GM12892 (cell line): ENCODE results near the gene SULF2.

Experiments used
- POLR2A ChIP-seq: IDR thresholded peaks from 2 replicates; pipeline ENCODE4 v1.6.1; 2011; ENCODE audit warnings: low read depth, low read length, control low read depth
- POLR2AphosphoS5 ChIP-seq: IDR thresholded peaks from 2 replicates; pipeline ENCODE4 v1.6.1; 2011; ENCODE audit warnings: low read depth, low read length, control low read depth
- TAF1 ChIP-seq: IDR thresholded peaks from 2 replicates; pipeline ENCODE4 v1.6.1; 2011; ENCODE audit warnings: low read depth, mild to moderate bottlenecking, control low read depth, low read length, borderline replicate concordance

DNA sequence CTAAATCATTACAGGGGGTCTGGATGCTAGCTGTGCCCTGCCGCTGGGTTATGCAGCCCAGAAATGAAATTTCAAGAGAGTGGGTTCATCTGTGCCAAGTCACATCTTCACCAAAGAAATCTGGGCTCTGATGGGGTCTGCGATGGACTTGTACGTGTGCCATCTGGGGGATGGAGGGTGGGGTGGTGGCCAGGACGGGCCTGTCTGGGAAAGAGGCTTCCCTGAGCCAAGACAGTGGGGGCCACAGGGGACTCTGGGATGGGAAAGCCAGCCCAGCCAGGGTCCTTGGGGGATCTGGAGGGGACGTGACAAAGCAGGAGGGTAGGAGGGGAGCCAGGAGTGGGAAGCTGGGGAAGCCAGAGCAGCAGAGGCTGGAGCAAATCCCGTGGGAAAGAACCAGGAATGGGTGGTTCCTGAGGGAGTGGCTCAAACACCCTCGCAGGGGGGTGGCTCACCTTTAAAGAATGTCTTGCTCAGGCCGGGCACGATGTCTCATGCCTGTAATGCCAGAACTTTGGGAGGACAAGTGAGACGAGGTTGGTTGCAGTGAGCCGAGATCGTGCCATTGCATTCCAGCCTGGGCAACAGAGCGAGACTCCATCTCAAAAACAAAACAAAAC is 36.3 kb upstream of the SULF2 start:
- TF ChIP-seq TAF1 = no peak
- no peak for TF ChIP-seq POLR2A
- no peak for TF ChIP-seq POLR2AphosphoS5
